Sigmoid colon (tissue), 7 donors: ENCODE data around the gene WDR6. TPM values are rescaled to one million over a fixed set of nuclear protein-coding genes. Genes with fewer than 3 reads are reported as not detected.

ENCODE experiments used
- DNase-seq: peaks from one replicate; pipeline ENCODE4 v3.0.0-alpha.2; 2019
- H3K27ac ChIP-seq, 4 donors: fragments of 200-600 bp; sonication (generic); one replicate each; pipeline ENCODE4 v1.5.1; 2016 to 2019; ENCODE audit warnings: mild to moderate bottlenecking in 1 of 4
- H3K27me3 ChIP-seq, 3 donors: fragments of 200-600 bp; sonication (generic); one replicate each; pipeline ENCODE4 v1.5.1; 2019; ENCODE audit warnings: mild to moderate bottlenecking in 1 of 3
- H3K36me3 ChIP-seq, 4 donors: fragments of 200-600 bp; sonication (generic); one replicate each; pipeline ENCODE4 v1.5.1; 2016 to 2019
- H3K4me1 ChIP-seq, 4 donors: fragments of 200-600 bp; sonication (generic); one replicate each; pipeline ENCODE4 v1.5.1; 2017 to 2019
- H3K4me3 ChIP-seq, 4 donors: fragments of 200-600 bp; sonication (generic); one replicate each; pipeline ENCODE4 v1.5.1; 2017 to 2019; ENCODE audit warnings: mild to moderate bottlenecking in 2 of 4, moderate library complexity in 1 of 4
- H3K9me3 ChIP-seq, 4 donors: fragments of 200-600 bp in 3 of 4; sonication (generic) in 3 of 4; one replicate each; pipeline versions ENCODE4 v1.5.1 to v1.6.1; 2013 to 2019
- EP300 ChIP-seq, 4 donors: sonication (generic); formaldehyde crosslinking; IDR thresholded peaks; one replicate each; pipeline ENCODE4 v1.6.1; 2017; ENCODE audit warnings: antibody characterized with exemption in 4 of 4
- POLR2A ChIP-seq, 2 donors: fragments of 450-650 bp; IDR thresholded peaks; one replicate each; pipeline ENCODE4 v1.6.1; 2016; ENCODE audit warnings: antibody characterized with exemption in 2 of 2, mild to moderate bottlenecking in 2 of 2, moderate library complexity in 2 of 2
- POLR2AphosphoS5 ChIP-seq, 4 donors: sonication (generic); formaldehyde crosslinking; IDR thresholded peaks; one replicate each; pipeline ENCODE4 v1.6.1; 2017; ENCODE audit warnings: antibody characterized with exemption in 4 of 4
- whole genome bisulfite sequencing, 2 donors: extraction: QIAGEN DNeasy Blood & Tissue Kit; methylation state at CpG; one replicate each; pipeline ENCODE4 v1.1.7; 2013; 5-methylcytosine and 5-hydroxymethylcytosine counted together
- intact Hi-C: fragments of 100-400 bp; cut with DNase I; formaldehyde crosslinking; loops from one replicate; pipeline ENCODE4 v1.15.1; 2023
- polyA plus RNA-seq, 3 donors: library from polyadenylated mRNA; stranded (reverse); fragments of 200-250 nt; gene quantifications; one replicate each; pipeline ENCODE4 v1.2.3, GENCODE V29; 2013
- total RNA-seq, 4 donors: library from RNA; depleted of rRNA; stranded (reverse); fragments of >200 nt; gene quantifications; one replicate each; pipeline ENCODE4 v1.1.0, GENCODE V29; 2016
- TF ChIP-seq, protein P1 (sequence below), 4 experiments: fragments of 450-650 bp in 3 of 4; fragments of 200-600 bp in 1 of 4; IDR thresholded peaks; one replicate each; pipeline ENCODE4 v1.5.1; 2016 to 2019; ENCODE audit warnings: antibody characterized with exemption in 4 of 4, mild to moderate bottlenecking in 3 of 4, moderate library complexity in 2 of 4
- donor health status: healthy with polysubstance abuse.
- donor health status: Bipolar disorder and iron deficiency.
- donor health status: healthy.

Gene WDR6
- total and polyA plus RNA-seq, 7 donors, result 21.0 to 124 (median 89.2) TPM

DNA sequence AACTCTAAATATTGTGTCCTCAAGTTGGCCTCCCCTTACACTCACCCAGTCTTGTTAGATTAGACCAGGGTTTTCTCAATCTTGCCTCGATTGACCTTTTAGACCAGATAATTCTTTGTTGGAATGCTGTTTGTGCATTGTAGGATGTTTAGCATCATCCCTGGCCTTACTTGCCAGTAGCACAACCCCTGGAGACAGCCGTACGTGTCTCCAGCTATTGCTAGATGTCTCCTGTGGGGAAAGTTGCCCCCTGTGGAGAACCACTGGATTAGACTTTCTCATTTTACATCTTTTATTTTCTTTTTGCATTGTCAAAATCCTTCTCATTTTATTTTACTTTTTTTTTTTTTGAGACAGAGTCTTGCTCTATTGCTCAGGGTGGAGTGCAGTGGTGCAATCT, 2.2 kb downstream of the WDR6 start:
- Histone ChIP-seq H3K27me3 (no peaks in the 10 kb centered on the region), H3K27ac (no peak overlapping the region), H3K4me3 (no peak overlapping the region), H3K9me3 (no peaks in the 10 kb centered on the region), H3K4me1 (peaks cover 0 to 45% (median 31%) of the 10 kb centered on the region in 4 donors), H3K36me3 (peaks cover 0 to 34% (median 14%) of the 10 kb centered on the region in 4 donors)
- DNase-seq, result no peak
- 82 to 85% methylated on average over 3 of the region's 3 CpGs for WGBS, 2 donors
- TF ChIP-seq POLR2A (IDR thresholded peaks at IDR 0.05) (no peak), POLR2AphosphoS5 (IDR thresholded peaks at IDR 0.05) (no peak), EP300 (IDR thresholded peaks at IDR 0.05) (no peak)
- TF ChIP-seq, protein P1, sequence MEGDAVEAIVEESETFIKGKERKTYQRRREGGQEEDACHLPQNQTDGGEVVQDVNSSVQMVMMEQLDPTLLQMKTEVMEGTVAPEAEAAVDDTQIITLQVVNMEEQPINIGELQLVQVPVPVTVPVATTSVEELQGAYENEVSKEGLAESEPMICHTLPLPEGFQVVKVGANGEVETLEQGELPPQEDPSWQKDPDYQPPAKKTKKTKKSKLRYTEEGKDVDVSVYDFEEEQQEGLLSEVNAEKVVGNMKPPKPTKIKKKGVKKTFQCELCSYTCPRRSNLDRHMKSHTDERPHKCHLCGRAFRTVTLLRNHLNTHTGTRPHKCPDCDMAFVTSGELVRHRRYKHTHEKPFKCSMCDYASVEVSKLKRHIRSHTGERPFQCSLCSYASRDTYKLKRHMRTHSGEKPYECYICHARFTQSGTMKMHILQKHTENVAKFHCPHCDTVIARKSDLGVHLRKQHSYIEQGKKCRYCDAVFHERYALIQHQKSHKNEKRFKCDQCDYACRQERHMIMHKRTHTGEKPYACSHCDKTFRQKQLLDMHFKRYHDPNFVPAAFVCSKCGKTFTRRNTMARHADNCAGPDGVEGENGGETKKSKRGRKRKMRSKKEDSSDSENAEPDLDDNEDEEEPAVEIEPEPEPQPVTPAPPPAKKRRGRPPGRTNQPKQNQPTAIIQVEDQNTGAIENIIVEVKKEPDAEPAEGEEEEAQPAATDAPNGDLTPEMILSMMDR (IDR thresholded peaks at IDR 0.05), result no peak
- intact Hi-C loops, result no loop called here

DNA sequence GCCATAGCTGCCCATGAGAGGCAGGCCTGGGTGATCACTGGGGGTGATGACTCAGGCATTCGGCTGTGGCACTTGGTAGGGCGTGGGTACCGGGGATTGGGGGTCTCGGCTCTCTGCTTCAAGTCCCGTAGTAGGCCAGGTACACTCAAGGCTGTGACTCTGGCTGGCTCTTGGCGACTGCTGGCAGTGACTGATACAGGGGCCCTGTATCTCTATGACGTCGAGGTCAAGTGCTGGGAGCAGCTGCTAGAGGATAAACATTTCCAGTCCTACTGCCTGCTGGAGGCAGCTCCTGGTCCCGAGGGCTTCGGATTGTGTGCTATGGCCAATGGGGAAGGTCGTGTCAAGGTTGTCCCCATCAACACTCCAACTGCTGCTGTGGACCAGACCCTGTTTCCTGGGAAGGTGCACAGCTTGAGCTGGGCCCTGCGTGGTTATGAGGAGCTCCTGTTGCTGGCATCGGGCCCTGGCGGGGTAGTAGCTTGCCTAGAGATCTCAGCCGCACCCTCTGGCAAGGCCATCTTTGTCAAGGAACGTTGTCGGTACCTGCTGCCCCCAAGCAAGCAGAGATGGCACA, 5.3 kb downstream of the WDR6 start:
- 77 to 84% methylated on average over 17 of the region's 17 CpGs for WGBS, 2 donors
- peak; percentile 73 for DNase-seq
- Histone ChIP-seq H3K4me1 (peaks cover 0 to 41% (median 32%) of the 10 kb centered on the region in 4 donors), H3K36me3 (peaks cover 0 to 56% (median 34%) of the 10 kb centered on the region in 4 donors), H3K4me3 (no peak overlapping the region), H3K9me3 (no peaks in the 10 kb centered on the region), H3K27me3 (no peaks in the 10 kb centered on the region), H3K27ac (peak overlapping the region in 2 of 4 donors; percentile 6 to 18)
- no peak for TF ChIP-seq EP300 (IDR thresholded peaks at IDR 0.05)
- no peak for TF ChIP-seq POLR2AphosphoS5 (IDR thresholded peaks at IDR 0.05)
- TF ChIP-seq, protein P1 (IDR thresholded peaks at IDR 0.05), result no peak
- intact Hi-C loops, result no loop called here

GRCh38 chr3:49013113-49013737, 6.0 kb downstream of the WDR6 start:
- peaks cover 0 to 56% (median 34%) of the 10 kb centered on the region in 4 donors for H3K36me3 ChIP-seq
- no peak for TF ChIP-seq POLR2AphosphoS5 (IDR thresholded peaks at IDR 0.05)
- no peak for TF ChIP-seq POLR2A (IDR thresholded peaks at IDR 0.05)
- no peak for TF ChIP-seq EP300 (IDR thresholded peaks at IDR 0.05)
- TF ChIP-seq, protein P1 (IDR thresholded peaks at IDR 0.05), result no peak
- H3K27me3 ChIP-seq, result no peaks in the 10 kb centered on the region
- H3K9me3 ChIP-seq, result no peaks in the 10 kb centered on the region
- H3K4me3 ChIP-seq, result no peak overlapping the region
- WGBS, 2 donors, result 81 to 86% methylated on average over 19 of the region's 19 CpGs
- H3K4me1 ChIP-seq, result peaks cover 0 to 42% (median 32%) of the 10 kb centered on the region in 4 donors
- intact Hi-C loops, result no loop called here
- no peak for DNase-seq
- peak overlapping the region in 1 of 4 donors; percentile 18 for H3K27ac ChIP-seq

GRCh38 chr3:49013738-49014660, 6.8 kb downstream of the WDR6 start:
- peaks cover 0 to 53% (median 34%) of the 10 kb centered on the region in 4 donors for H3K36me3 ChIP-seq
- 83 to 86% methylated on average over 24 of the region's 24 CpGs for WGBS, 2 donors

More at GRCh38 chr3:49013738-49014660, 6.8 kb downstream of the WDR6 start:
- no peak overlapping the region for H3K27ac ChIP-seq
- no peaks in the 10 kb centered on the region for H3K27me3 ChIP-seq
- no peak overlapping the region for H3K4me3 ChIP-seq
- TF ChIP-seq, protein P1 (IDR thresholded peaks at IDR 0.05), result peak in 3 of 4 experiments; percentile 31 to 38 (median 33)
- TF ChIP-seq POLR2AphosphoS5 (IDR thresholded peaks at IDR 0.05), result no peak
- H3K9me3 ChIP-seq, result no peaks in the 10 kb centered on the region
- H3K4me1 ChIP-seq, result peaks cover 0 to 40% (median 29%) of the 10 kb centered on the region in 4 donors
- no peak for DNase-seq
- intact Hi-C loops, result no loop called here
